HG03342 (cell line): ENCODE measurements around the gene ROR1.

Experiments
- ATAC-seq: cut with Tn5 transposase; IDR thresholded peaks from one replicate; pipeline ENCODE4 v1.9.1; 2021; ENCODE audit warnings: mild to moderate bottlenecking, moderate library complexity; ENCODE audit not compliant: unreplicated experiment

The ROR1 gene

DNA sequence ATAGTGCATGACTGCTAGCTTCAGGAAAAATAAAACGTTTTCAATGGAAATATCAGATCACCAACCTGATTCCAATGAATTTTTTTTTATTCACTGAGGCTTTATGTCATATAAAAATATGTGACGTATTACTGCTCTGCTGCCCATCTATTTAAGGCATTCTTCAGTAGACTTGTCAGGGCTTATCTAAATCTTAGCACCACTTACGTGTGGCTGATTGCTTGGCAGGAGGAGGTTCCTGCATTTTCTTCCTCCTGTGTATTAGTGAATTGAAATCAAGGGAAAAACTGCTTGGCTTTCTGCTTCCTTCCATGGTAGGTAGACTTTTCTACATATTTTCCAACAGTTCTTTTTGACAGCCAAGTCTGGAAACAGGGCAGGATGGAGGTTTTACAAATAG lies 80.3 kb downstream of the ROR1 start:
- no peak for ATAC-seq

DNA sequence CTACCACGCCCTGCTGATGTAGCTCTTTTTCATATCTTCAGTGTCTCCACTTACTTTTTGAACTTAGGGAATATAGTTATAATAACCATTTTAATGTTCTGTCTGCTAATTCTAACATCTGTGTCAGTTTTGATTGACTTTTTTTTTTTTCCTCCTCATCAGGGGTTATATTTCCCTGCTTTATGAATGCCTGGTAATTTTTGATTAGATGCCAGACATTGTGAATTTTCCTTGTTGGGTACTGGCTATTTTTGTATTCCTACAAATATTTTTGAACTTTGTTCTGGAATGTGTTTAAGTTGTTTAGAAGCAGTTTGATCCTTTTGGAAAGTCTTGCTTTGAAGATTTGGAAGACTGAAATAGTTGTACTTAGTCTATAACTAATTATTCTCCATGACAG lies 82.1 kb downstream of the ROR1 start:
- ATAC-seq, result no peak

- ATAC-seq, result no peak
Observed at GRCh38 chr1:63856924-63857323, 83.1 kb downstream of the ROR1 start.

- ATAC-seq, result no peak
Observed at GRCh38 chr1:63857478-63857877, 83.7 kb downstream of the ROR1 start.

DNA sequence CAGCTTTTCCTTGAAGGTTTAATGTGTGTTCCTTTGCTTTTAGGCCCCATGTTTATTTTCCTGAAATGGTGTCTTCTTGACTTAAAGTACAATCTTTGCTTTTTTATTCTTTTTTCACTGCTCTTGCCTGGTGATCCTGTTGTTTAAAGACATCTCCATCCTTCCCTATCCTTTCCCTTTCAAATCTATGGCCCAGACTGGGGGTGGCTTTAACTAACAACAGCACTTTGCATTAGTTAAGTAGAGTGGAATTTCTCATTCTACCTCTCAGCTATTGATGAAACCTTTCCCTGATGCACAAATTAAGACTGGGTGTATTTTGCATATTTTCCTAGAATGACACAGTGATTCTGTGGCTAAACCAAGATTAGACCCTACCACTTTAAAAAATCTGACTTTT lies 84.3 kb downstream of the ROR1 start:
- ATAC-seq, result no peak

DNA sequence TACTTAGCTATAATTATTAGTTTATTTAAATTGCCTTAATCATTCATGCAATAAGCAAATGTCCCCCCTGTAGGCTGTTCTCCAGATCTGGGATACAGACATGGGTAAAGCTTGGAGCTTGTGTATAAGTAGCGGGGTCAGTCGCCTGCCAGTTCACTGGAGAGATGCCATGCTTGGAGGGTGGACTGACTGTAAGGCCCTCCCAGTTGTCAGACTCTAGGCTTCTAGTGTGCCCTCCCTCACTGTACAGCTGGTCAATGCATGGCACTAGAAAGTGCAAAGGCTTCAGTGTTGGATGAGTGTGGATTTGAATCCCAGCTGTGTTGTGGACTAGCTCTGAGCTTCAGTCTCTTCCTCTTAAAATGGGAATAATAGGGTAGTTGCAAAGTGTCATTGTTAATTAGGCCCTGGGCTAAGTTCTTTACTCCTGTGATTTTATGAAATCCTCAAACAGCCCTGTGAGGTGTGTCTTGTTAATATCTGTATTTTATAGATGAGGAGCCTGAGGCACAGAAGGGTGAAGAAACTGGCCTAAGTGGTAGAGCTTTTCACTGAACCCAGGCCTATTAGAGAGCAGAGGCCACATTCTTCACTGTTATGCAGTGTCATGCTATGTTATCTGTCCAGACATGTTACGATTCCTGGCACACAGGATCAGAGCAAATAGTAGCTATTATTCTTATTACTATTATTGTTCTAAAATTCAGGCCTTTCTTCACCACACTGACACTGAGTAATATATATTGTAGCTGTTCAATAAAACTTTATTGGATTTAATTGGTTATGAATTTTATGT lies 85.9 kb downstream of the ROR1 start:
- ATAC-seq, result no peak

DNA sequence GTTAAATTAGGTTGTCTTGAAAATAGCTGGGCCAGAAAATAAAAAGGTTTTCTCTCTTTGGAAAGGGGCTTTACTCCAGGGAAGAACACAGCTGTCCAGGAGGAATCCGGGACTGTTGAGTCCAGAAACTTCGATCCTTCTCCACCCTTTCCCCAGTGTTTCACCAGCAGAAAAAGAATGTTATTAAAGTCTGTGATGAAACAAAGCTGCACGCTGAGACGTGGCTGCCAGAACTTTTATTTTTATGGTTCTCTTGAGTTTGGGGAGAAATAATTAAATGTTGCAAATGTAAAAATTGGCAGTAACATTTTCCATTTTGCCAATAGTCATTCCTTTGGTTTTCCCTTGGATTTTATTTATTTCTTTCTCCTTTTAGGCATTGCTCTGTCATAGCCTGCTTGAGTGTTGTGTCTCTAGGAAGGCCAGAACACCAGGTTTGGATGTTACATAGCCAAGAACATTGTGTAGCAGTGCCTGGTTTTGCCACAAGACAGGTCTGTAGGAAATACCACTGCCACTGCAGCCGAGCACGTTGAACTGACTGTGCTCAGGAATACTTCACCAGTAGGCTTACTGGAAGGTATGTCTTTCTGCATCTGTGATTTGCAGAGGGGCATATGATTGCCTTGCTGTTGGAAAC lies 87.4 kb downstream of the ROR1 start:
- no peak for ATAC-seq

DNA sequence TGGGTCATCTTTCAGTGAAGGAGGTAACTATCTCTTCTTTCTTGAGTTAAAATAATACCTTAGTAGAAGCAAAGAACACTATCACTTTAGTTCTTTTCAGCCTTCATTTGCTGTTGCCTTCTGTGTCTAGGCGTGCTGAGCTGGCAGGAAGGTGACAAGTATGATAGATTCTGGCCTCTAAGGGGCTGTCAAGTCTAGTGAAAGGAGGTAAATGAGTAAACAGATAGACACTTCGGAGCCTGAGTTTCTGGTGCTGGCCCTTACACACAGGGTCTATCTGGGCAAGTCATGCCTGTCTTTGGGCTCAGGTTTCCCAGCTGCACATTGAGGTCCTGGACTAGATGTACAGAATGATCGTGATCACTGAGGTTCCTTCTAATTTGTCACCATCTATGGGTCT lies 89.3 kb downstream of the ROR1 start:
- no peak for ATAC-seq

DNA sequence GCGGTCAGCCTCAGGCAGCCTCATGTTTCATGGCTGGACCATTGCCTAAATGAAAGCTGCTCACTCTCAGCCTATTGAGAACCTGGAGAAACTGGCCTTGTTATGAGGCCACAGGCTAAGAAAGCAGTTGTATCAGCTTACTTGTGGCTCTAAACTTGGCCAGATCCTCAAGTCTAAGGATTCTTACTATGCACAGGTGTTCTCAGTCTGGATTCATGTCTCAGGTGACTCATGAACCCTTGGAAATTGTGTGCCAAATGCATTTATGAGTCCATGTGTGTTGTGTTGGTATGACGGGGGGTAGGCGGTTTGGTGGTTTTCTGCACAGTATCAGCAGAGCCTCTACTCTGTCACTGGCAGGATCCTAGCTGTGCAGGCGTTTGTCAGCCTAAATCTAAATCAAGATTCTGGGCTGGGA lies 90.4 kb downstream of the ROR1 start:
- no peak for ATAC-seq

- no peak for ATAC-seq
Observed at GRCh38 chr1:63865561-63865960, 91.7 kb downstream of the ROR1 start.

- no peak for ATAC-seq
Observed at GRCh38 chr1:63866084-63866483, 92.3 kb downstream of the ROR1 start.

GRCh38 chr1:63867429-63868176 lies 93.8 kb downstream of the ROR1 start:
- ATAC-seq, result no peak

GRCh38 chr1:63868268-63868781 lies 94.5 kb downstream of the ROR1 start:
- no peak for ATAC-seq

GRCh38 chr1:63870152-63870551 lies 96.3 kb downstream of the ROR1 start:
- no peak for ATAC-seq

- no peak for ATAC-seq
Observed at GRCh38 chr1:63871463-63871862, 97.6 kb downstream of the ROR1 start.

DNA sequence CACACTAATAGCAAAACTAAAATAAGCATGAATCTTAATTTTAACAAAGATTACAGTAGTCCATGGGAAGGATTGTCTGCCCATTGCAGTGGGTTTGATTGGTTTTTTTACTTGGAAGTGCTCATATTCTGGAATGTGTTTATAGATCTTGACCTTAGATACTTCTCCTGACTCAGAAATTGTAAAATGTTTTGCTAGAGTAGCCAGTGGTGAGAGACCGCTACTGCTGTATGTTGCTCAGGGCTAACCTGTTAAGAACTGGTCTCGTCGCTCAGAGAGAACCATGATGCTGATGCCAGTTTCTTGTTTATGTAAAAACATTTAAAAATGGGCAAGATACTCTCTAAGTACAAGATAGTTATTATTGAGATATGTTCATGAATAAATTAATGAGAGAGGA lies 99.9 kb downstream of the ROR1 start:
- no peak for ATAC-seq

DNA sequence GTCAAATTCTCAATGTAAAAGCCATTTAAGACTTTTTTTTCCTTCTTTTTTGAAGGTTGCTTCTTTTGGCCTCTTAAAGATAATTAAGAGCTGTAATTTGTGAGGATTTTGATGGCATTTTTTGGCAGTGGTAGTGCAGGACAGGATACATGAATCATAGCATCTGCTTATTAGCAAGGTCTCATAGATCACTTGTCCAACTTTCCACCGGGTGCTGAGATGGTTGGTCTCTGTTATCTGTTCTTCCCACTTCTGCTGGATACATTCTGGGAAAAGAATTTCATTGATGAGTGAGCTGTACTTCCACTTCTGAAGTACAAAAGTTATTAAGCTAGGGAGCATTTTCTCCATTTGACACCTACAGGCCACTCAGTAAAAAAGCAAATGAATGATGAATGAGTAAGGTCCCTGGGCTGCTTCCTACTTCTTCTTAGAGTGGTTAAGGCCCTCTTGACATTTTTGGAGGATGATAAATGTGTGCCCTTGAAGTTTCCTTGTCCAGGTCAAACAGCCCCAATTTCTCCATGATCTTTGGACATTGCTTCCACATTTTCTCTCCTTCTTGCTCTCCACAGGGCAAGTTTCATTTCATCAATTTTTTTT lies 100.6 kb downstream of the ROR1 start:
- ATAC-seq, result no peak

DNA sequence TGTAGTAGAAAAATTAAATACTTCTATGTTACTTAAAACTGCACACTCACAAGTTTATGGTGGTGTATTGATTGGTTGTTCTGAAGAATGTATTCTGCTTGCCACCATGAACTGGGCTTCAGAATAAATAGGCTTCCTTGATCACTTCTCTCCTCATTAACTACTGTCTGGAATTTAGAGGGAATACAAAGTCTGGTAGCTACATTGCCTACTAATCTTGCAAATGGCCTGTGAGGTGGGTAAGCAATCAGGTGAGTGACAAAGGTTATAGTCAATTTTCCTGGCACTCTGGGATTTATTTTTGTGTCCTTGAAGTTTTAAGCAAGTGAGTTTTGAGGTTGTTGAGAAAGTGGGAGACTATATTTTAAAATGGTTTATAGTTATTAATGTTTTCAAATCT lies 101.8 kb downstream of the ROR1 start:
- no peak for ATAC-seq

- no peak for ATAC-seq
Observed at GRCh38 chr1:63877021-63877767, 103.4 kb downstream of the ROR1 start.

DNA sequence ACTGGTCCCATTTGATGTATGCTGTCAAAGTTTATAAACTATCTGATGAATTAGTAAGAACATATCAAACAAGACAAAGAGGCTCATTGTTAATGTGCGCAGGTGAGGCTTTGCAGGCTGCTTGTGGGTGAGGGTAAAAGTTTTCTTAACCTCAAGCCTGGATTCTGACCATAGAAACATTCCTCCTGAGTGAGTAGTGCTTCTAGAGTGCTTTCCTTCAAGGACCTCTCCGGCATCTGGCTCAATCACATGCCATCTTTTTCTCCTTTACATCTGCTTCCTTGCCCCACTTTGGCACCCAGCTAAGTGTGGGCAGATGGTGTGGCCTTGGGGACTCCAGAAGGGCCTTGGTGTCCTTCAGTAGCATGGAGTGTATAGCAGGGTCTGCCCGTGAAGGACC lies 104.0 kb downstream of the ROR1 start:
- no peak for ATAC-seq

- no peak for ATAC-seq
Observed at GRCh38 chr1:63878932-63879331, 105.1 kb downstream of the ROR1 start.
